ENCODE data around the gene PLPPR3.

DNA sequence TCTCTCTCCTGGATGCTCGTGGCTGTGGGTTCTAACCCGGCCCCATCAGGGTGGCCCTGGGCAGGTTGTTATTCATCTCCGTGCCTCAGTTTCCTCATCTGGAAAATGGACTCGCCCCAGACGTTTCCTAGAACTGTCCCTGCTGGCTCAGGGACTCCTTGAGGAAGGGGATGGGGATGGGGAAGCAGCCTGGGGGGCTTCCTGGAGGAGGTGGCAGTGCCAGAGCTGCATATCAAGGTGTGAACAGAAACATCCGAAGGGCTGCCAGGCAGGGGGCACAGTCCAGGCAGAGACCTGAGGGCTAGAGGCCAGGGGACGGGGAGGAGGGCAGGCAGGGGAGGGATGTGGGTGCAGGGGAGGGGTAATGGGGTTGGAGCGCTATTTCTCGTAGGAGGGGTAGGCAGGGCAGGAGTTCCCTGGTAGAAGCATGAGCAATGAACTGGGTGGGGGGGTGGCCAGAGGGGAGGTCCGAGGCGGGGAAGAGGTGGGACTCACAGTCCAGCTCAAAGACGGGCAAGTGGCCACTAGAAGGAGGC, 26.7 kb upstream of the PLPPR3 start:
- TF ChIP-seq, protein P1, sequence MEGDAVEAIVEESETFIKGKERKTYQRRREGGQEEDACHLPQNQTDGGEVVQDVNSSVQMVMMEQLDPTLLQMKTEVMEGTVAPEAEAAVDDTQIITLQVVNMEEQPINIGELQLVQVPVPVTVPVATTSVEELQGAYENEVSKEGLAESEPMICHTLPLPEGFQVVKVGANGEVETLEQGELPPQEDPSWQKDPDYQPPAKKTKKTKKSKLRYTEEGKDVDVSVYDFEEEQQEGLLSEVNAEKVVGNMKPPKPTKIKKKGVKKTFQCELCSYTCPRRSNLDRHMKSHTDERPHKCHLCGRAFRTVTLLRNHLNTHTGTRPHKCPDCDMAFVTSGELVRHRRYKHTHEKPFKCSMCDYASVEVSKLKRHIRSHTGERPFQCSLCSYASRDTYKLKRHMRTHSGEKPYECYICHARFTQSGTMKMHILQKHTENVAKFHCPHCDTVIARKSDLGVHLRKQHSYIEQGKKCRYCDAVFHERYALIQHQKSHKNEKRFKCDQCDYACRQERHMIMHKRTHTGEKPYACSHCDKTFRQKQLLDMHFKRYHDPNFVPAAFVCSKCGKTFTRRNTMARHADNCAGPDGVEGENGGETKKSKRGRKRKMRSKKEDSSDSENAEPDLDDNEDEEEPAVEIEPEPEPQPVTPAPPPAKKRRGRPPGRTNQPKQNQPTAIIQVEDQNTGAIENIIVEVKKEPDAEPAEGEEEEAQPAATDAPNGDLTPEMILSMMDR (IDR thresholded peaks at IDR 0.05) = no peak
- TF ChIP-seq POLR2A (IDR thresholded peaks at IDR 0.05) = no peak

Measured in Peyer's patch (tissue), 4 donors.